ENCODE results near the gene TCEANC.
A peak's percentile ranks its signal among the peaks of the same experiment; 100 is the strongest.

TCEANC gene

GRCh38 chrX:13691841-13692371, 39.0 kb downstream of the TCEANC start (continued):
- TF ChIP-seq SP7 (tag by site-specific recombination; IDR thresholded peaks at IDR 0.05) (peak; percentile 78), ZBTB8A (tag by site-specific recombination; IDR thresholded peaks at IDR 0.05) (0 out of 2 replicates have a peak, but pooled peaks have one; percentile 31), ZEB2 (tag by site-specific recombination; IDR thresholded peaks at IDR 0.05) (peak; percentile 45; the same call in 1 of the 2 replicates), ZXDB (tag by site-specific recombination; IDR thresholded peaks at IDR 0.05) (peak; percentile 79)

DNA sequence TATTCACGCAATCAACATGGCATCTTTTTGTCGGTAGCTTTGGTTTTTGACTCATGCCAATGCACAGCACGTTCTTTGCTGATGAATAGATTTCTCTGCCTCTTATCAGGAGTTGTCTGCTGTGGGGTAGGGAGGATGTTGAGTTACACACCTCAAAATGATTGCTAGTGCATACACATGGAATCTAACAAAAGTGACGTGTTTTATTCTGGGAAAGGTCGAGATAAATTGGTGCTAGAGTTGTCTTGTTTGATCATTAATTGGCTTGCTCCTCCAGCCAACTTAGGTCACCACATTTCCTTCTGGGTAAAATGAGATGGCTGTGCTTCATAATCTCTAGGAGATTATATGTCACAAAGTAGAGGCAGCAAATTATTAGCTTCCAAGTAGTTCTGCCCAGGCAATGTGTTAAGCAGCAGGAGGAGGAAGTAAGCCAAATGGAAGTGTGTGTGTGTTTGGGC, 39.9 kb downstream of the TCEANC start:
- POLR2A ChIA-PET, result interaction anchor here (0.9 to 6.8 kb wide), 9 partner anchors 9 to 337 kb away, joined by 3 to 46 read pairs (median 4); partner anchors contain the start of genes GEMIN8, OFD1, TCEANC and TRAPPC2
- H3K27ac ChIP-seq (ENCODE audit: extremely low read depth, low read depth, low read length), result peak overlapping the region; percentile 29
- H3K9me3 ChIP-seq (ENCODE audit: control insufficient read depth, insufficient read depth, low read depth, low read length), result no peaks in the 10 kb centered on the region
- CTCF ChIA-PET, result interaction anchor here (1.2 to 1.7 kb wide), 4 partner anchors 21 to 43 kb away, joined by 3 to 7 read pairs (median 4); no protein-coding TSS in a partner anchor
- peaks cover 47% of the 10 kb centered on the region for H3K4me1 ChIP-seq (ENCODE audit: control insufficient read depth, insufficient read depth, low read length)
- TF ChIP-seq KLF1 (tag by site-specific recombination; IDR thresholded peaks at IDR 0.05) (0 out of 2 replicates have a peak, but pooled peaks have one; percentile 7), ZNF629 (tag by site-specific recombination; IDR thresholded peaks at IDR 0.05) (peak; percentile 54), OSR2 (tag by site-specific recombination; IDR thresholded peaks at IDR 0.05) (peak; percentile 59; the same call in 1 of the 2 replicates), HOXA7 (CRISPR knock-in tag; IDR thresholded peaks at IDR 0.05; ENCODE audit: borderline replicate concordance) (no peak), FEZF1 (tag by site-specific recombination; IDR thresholded peaks at IDR 0.05) (peak; percentile 8; the same call in 1 of the 2 replicates), ZNF660 (tag by site-specific recombination; IDR thresholded peaks at IDR 0.05) (0 out of 2 replicates have a peak, but pooled peaks have one; percentile 1), ZNF600 (tag by site-specific recombination; IDR thresholded peaks at IDR 0.05) (peak; percentile 33; the same call in 1 of the 2 replicates), ZNF416 (tag by site-specific recombination; IDR thresholded peaks at IDR 0.05) (no peak), ZNF302 (tag by site-specific recombination; IDR thresholded peaks at IDR 0.05; ENCODE audit: low read depth) (no peak), SP7 (tag by site-specific recombination; IDR thresholded peaks at IDR 0.05) (peak; percentile 96), ZNF664 (tag by site-specific recombination; IDR thresholded peaks at IDR 0.05) (peak; percentile 76)
- TF ChIP-seq, protein P1, sequence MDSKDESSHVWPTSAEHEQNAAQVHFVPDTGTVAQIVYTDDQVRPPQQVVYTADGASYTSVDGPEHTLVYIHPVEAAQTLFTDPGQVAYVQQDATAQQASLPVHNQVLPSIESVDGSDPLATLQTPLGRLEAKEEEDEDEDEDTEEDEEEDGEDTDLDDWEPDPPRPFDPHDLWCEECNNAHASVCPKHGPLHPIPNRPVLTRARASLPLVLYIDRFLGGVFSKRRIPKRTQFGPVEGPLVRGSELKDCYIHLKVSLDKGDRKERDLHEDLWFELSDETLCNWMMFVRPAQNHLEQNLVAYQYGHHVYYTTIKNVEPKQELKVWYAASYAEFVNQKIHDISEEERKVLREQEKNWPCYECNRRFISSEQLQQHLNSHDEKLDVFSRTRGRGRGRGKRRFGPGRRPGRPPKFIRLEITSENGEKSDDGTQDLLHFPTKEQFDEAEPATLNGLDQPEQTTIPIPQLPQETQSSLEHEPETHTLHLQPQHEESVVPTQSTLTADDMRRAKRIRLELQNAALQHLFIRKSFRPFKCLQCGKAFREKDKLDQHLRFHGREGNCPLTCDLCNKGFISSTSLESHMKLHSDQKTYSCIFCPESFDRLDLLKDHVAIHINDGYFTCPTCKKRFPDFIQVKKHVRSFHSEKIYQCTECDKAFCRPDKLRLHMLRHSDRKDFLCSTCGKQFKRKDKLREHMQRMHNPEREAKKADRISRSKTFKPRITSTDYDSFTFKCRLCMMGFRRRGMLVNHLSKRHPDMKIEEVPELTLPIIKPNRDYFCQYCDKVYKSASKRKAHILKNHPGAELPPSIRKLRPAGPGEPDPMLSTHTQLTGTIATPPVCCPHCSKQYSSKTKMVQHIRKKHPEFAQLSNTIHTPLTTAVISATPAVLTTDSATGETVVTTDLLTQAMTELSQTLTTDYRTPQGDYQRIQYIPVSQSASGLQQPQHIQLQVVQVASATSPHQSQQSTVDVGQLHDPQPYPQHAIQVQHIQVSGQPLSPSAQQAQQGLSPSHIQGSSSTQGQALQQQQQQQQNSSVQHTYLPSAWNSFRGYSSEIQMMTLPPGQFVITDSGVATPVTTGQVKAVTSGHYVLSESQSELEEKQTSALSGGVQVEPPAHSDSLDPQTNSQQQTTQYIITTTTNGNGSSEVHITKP (tag by site-specific recombination; IDR thresholded peaks at IDR 0.05), result peak; percentile 74
- H3K4me3 ChIP-seq (ENCODE audit: low read depth, low read length), result no peak overlapping the region
- H3K36me3 ChIP-seq (ENCODE audit: control insufficient read depth in 2 of 2, insufficient read depth in 1 of 2, low read length in 2 of 2), result no peaks in the 10 kb centered on the region

GRCh38 chrX:13693341-13693961, 40.5 kb downstream of the TCEANC start:
- H3K4me1 ChIP-seq (ENCODE audit: control insufficient read depth, insufficient read depth, low read length), result peaks cover 40% of the 10 kb centered on the region
- ChIA-PET CTCF (interaction anchor here (1.2 to 1.7 kb wide), 3 partner anchors 20 to 43 kb away, joined by 3 to 7 read pairs (median 5); no protein-coding TSS in a partner anchor), POLR2A (interaction anchor here (0.9 to 6.8 kb wide), 8 partner anchors 9 to 53 kb away, joined by 3 to 46 read pairs (median 4); partner anchors contain the start of genes OFD1, TCEANC and TRAPPC2)
- TF ChIP-seq ZNF274 (IDR thresholded peaks at IDR 0.05; ENCODE audit: low read length) (no peak), ZNF274 (tag by site-specific recombination; IDR thresholded peaks at IDR 0.05; ENCODE audit: borderline replicate concordance) (no peak), ZNF132 (tag by site-specific recombination; IDR thresholded peaks at IDR 0.05; ENCODE audit: borderline replicate concordance) (no peak), ZNF654 (tag by site-specific recombination; IDR thresholded peaks at IDR 0.05; ENCODE audit: low read depth) (no peak), GLIS1 (tag by site-specific recombination; IDR thresholded peaks at IDR 0.05) (no peak), ZNF670 (tag by site-specific recombination; IDR thresholded peaks at IDR 0.05; ENCODE audit: low read depth) (no peak)
- TF ChIP-seq, protein P2, sequence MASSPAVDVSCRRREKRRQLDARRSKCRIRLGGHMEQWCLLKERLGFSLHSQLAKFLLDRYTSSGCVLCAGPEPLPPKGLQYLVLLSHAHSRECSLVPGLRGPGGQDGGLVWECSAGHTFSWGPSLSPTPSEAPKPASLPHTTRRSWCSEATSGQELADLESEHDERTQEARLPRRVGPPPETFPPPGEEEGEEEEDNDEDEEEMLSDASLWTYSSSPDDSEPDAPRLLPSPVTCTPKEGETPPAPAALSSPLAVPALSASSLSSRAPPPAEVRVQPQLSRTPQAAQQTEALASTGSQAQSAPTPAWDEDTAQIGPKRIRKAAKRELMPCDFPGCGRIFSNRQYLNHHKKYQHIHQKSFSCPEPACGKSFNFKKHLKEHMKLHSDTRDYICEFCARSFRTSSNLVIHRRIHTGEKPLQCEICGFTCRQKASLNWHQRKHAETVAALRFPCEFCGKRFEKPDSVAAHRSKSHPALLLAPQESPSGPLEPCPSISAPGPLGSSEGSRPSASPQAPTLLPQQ (tag by site-specific recombination; IDR thresholded peaks at IDR 0.05), result no peak
- TF ChIP-seq, protein P3, sequence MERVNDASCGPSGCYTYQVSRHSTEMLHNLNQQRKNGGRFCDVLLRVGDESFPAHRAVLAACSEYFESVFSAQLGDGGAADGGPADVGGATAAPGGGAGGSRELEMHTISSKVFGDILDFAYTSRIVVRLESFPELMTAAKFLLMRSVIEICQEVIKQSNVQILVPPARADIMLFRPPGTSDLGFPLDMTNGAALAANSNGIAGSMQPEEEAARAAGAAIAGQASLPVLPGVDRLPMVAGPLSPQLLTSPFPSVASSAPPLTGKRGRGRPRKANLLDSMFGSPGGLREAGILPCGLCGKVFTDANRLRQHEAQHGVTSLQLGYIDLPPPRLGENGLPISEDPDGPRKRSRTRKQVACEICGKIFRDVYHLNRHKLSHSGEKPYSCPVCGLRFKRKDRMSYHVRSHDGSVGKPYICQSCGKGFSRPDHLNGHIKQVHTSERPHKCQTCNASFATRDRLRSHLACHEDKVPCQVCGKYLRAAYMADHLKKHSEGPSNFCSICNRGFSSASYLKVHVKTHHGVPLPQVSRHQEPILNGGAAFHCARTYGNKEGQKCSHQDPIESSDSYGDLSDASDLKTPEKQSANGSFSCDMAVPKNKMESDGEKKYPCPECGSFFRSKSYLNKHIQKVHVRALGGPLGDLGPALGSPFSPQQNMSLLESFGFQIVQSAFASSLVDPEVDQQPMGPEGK (tag by site-specific recombination; IDR thresholded peaks at IDR 0.05), result peak; percentile 19; the same call in 1 of the 2 replicates

More at GRCh38 chrX:13693341-13693961, 40.5 kb downstream of the TCEANC start:
- Histone ChIP-seq H3K36me3 (ENCODE audit: control insufficient read depth in 2 of 2, insufficient read depth in 1 of 2, low read length in 2 of 2) (no peaks in the 10 kb centered on the region), H3K27ac (ENCODE audit: extremely low read depth, low read depth, low read length) (peak overlapping the region; percentile 29; the same call in 1 of the 2 replicates), H3K9me3 (ENCODE audit: control insufficient read depth, insufficient read depth, low read depth, low read length) (no peaks in the 10 kb centered on the region), H3K4me3 (ENCODE audit: low read depth, low read length) (no peak overlapping the region)
